RWPE1 (cell line): ENCODE results near the gene MRC2.

Experiments used
- CTCF ChIA-PET: fragments of 350-600 bp; sonication (Branson Sonifier 250); formaldehyde crosslinking; extraction: SDS; loops from one replicate; lab custom pipeline; 2021; lab: Yijun Ruan, JAX
- POLR2A ChIA-PET: fragments of 400-600 bp; formaldehyde crosslinking; extraction: SDS; loops from one replicate; lab custom pipeline; 2020; ENCODE audit warnings: antibody characterized with exemption; ENCODE audit not compliant: low non-redundant PET; lab: Yijun Ruan, JAX
- DNase-seq: peaks from one replicate; pipeline ENCODE4 v3.0.0; 2012; ENCODE audit warnings: low spot score
- H3K27ac ChIP-seq: fragments of 450-650 bp; 2 replicates; pipeline ENCODE4 v1.5.1; 2017
- CTCF ChIP-seq: fragments of 450-650 bp; conservative IDR thresholded peaks from 2 replicates; pipeline ENCODE4 v1.5.1; 2017; ENCODE audit warnings: low read depth, mild to moderate bottlenecking

MRC2 gene

GRCh38 chr17:62676231-62676943, 48.9 kb downstream of the MRC2 start:
- no peak for DNase-seq
- POLR2A ChIA-PET: no interaction called here
- CTCF ChIA-PET: interaction anchor here (1.0 kb wide), 1 partner anchor 730 kb away, joined by 3 read pairs; no protein-coding TSS in a partner anchor
- peak overlapping the region; percentile 5; the same call in 1 of the 2 replicates for H3K27ac ChIP-seq
- no peak for TF ChIP-seq CTCF

DNA sequence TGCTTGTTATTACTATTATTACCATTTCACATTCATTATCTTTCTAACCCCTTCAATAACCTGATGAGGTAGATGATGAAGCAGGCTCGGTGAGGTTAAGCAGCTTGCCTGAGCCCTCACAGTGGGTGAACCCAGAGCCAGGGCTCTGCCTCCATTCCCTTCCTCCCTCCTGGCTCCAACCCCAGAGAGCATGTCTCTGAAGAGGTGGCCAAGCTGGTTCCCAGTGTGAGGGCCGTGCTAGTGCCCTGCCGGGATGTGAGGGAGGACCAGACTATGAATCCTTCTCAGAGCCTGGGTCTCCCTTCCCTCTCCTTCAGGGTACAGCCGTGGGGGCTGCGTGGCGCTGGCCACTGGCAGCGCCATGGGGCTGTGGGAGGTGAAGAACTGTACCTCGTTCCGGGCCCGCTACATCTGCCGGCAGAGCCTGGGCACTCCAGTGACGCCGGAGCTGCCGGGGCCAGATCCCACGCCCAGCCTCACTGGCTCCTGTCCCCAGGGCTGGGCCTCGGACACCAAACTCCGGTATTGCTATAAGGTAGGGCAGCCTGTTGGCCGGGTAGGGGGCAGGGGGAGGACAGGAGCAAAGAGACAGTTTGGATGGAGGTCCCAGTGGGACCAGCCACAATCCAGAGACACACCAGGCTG, 49.6 kb downstream of the MRC2 start:
- DNase-seq: no peak
- no peak for TF ChIP-seq CTCF
- H3K27ac ChIP-seq: 0 out of 2 replicates have a peak overlapping the region, but pooled peaks have one; percentile 4
- ChIA-PET CTCF (interaction anchor here (1.0 kb wide), 1 partner anchor 729 kb away, joined by 3 read pairs; no protein-coding TSS in a partner anchor), POLR2A (no interaction called here)

- DNase-seq: no peak
- ChIA-PET CTCF (interaction anchor here (1.1 to 1.5 kb wide), 2 partner anchors 289 to 757 kb away, joined by 3 read pairs; no protein-coding TSS in a partner anchor), POLR2A (interaction anchor here (0.7 kb wide), 1 partner anchor 334 kb away, joined by 6 read pairs; no protein-coding TSS in a partner anchor)
- H3K27ac ChIP-seq: no peak overlapping the region
- no peak for TF ChIP-seq CTCF
These were observed 50.9 kb downstream of the MRC2 start for GRCh38 chr17:62678214-62678919.

DNA sequence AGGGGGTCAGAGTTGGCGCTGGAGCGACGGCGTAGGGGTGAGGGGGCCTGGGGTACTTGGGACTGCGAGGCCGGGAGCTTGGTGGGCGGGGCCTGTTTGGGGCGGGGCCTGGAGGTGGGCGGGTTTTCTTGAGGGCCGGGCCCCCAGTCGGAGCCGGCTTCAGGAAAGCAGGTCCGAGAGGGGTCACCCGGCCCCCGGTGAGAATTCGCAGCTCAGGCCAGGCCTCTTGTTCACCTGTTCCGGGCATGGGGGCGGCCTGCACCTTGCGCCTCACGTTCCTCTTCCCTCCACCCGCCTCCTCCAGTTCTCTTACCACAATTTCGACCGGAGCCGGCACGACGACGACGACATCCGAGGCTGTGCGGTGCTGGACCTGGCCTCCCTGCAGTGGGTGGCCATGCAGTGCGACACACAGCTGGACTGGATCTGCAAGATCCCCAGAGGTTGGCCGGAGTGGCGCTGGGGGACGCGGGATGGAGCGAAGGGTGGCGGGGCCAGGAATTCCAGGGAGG, 52.5 kb downstream of the MRC2 start:
- CTCF ChIA-PET: no interaction called here
- POLR2A ChIA-PET: no interaction called here
- H3K27ac ChIP-seq: peak overlapping the region; percentile 19
- no peak for DNase-seq
- TF ChIP-seq CTCF: no peak

GRCh38 chr17:62680541-62681052, 53.1 kb downstream of the MRC2 start:
- DNase-seq: no peak
- ChIA-PET POLR2A (no interaction called here), CTCF (no interaction called here)
- no peak for TF ChIP-seq CTCF
- peak overlapping the region; percentile 19 for H3K27ac ChIP-seq
